ENCODE data around the gene ADAMTS9.
"Not testable (repeated sequence)": the region's sequence is repeated elsewhere in the genome, so short reads cannot be mapped to it uniquely, and the experiment has no call there.

The ADAMTS9 gene

GRCh38 chr3:64575211-64575844 is 112.5 kb downstream of the ADAMTS9 start:
- peak; percentile 16 for DNase-seq (ENCODE audit: low spot score)

- DNase-seq (ENCODE audit: low spot score): no peak
These were observed 113.6 kb downstream of the ADAMTS9 start for GRCh38 chr3:64574194-64574593.

- DNase-seq (ENCODE audit: low spot score): no peak
These were observed 115.8 kb downstream of the ADAMTS9 start for GRCh38 chr3:64571982-64572381.

GRCh38 chr3:64568895-64569517 is 118.8 kb downstream of the ADAMTS9 start:
- no peak for DNase-seq (ENCODE audit: low spot score)

- no peak for DNase-seq (ENCODE audit: low spot score)
These were observed 120.9 kb downstream of the ADAMTS9 start for GRCh38 chr3:64566859-64567258.

- no peak for DNase-seq (ENCODE audit: low spot score)
These were observed 124.0 kb downstream of the ADAMTS9 start for GRCh38 chr3:64563751-64564150.

- no peak for DNase-seq (ENCODE audit: low spot score)
These were observed 125.9 kb downstream of the ADAMTS9 start for GRCh38 chr3:64561868-64562267.

- DNase-seq (ENCODE audit: low spot score): no peak
These were observed 126.4 kb downstream of the ADAMTS9 start for GRCh38 chr3:64561325-64561843.

GRCh38 chr3:64560791-64561190 is 127.0 kb downstream of the ADAMTS9 start:
- no peak for DNase-seq (ENCODE audit: low spot score)

GRCh38 chr3:64559588-64559987 is 128.2 kb downstream of the ADAMTS9 start:
- no peak for DNase-seq (ENCODE audit: low spot score)

GRCh38 chr3:64556046-64556445 is 131.8 kb downstream of the ADAMTS9 start:
- no peak for DNase-seq (ENCODE audit: low spot score)

GRCh38 chr3:64555351-64555750 is 132.4 kb downstream of the ADAMTS9 start:
- no peak for DNase-seq (ENCODE audit: low spot score)

- no peak for DNase-seq (ENCODE audit: low spot score)
These were observed 133.5 kb downstream of the ADAMTS9 start for GRCh38 chr3:64554096-64554920.

- DNase-seq (ENCODE audit: low spot score): no peak
These were observed 134.8 kb downstream of the ADAMTS9 start for GRCh38 chr3:64552966-64553365.

- no peak for DNase-seq (ENCODE audit: low spot score)
These were observed 135.6 kb downstream of the ADAMTS9 start for GRCh38 chr3:64552160-64552559.

- DNase-seq (ENCODE audit: low spot score): no peak
These were observed 136.1 kb downstream of the ADAMTS9 start for GRCh38 chr3:64551697-64552096.

GRCh38 chr3:64550745-64551144 is 137.1 kb downstream of the ADAMTS9 start:
- DNase-seq (ENCODE audit: low spot score): no peak

- no peak for DNase-seq (ENCODE audit: low spot score)
These were observed 137.9 kb downstream of the ADAMTS9 start for GRCh38 chr3:64549869-64550268.

- DNase-seq (ENCODE audit: low spot score): no peak
These were observed 139.5 kb downstream of the ADAMTS9 start for GRCh38 chr3:64548200-64548889.

GRCh38 chr3:64546856-64547255 is 140.9 kb downstream of the ADAMTS9 start:
- DNase-seq (ENCODE audit: low spot score): no peak

- DNase-seq (ENCODE audit: low spot score): not testable (repeated sequence)
These were observed 142.6 kb downstream of the ADAMTS9 start for GRCh38 chr3:64545239-64545638.

GRCh38 chr3:64541803-64542202 is 146.0 kb downstream of the ADAMTS9 start:
- no peak for DNase-seq (ENCODE audit: low spot score)
